ENCODE data around the gene SCN5A.

The SCN5A gene

GRCh38 chr3:38522002-38522401 is 127.5 kb downstream of the SCN5A start:
- ChIA-PET POLR2A (interaction anchor here (1.0 kb wide), 1 partner anchor 132 kb away, joined by 3 read pairs; no protein-coding TSS in a partner anchor), CTCF (interaction anchor here (0.6 to 5.4 kb wide), 16 partner anchors 9 to 478 kb away, joined by 3 to 31 read pairs (median 4); partner anchors contain the start of gene EXOG)
- DNase-seq (ENCODE audit: extremely low spot score) = no peak
- no peak for TF ChIP-seq ZNF384 (IDR thresholded peaks at IDR 0.05)
- TF ChIP-seq SUZ12 (IDR thresholded peaks at IDR 0.05) = no peak
- TF ChIP-seq FOXK2 (IDR thresholded peaks at IDR 0.05) = no peak
- no peak for TF ChIP-seq BHLHE40 (IDR thresholded peaks at IDR 0.05; ENCODE audit: borderline replicate concordance)
- no peak for TF ChIP-seq ELF4 (IDR thresholded peaks at IDR 0.05)
- no peak for TF ChIP-seq SP1 (IDR thresholded peaks at IDR 0.05)
- no peak for TF ChIP-seq NFRKB (IDR thresholded peaks at IDR 0.05)
- TF ChIP-seq ARNT (IDR thresholded peaks at IDR 0.05) = no peak
- TF ChIP-seq TARDBP (IDR thresholded peaks at IDR 0.05) = no peak
- TF ChIP-seq FOXA1 (IDR thresholded peaks at IDR 0.05) = no peak
- no peak for TF ChIP-seq HDGF (IDR thresholded peaks at IDR 0.05; ENCODE audit: borderline replicate concordance)
- TF ChIP-seq L3MBTL2 (conservative IDR thresholded peaks at IDR 0.05) = no peak
- no peak for TF ChIP-seq CTBP1 (IDR thresholded peaks at IDR 0.05; ENCODE audit: borderline replicate concordance)
- TF ChIP-seq LEF1 (IDR thresholded peaks at IDR 0.05; ENCODE audit: borderline replicate concordance) = no peak

- POLR2A ChIA-PET = interaction anchor here (1.0 kb wide), 1 partner anchor 132 kb away, joined by 3 read pairs; no protein-coding TSS in a partner anchor
These were observed 128.0 kb downstream of the SCN5A start for GRCh38 chr3:38521391-38521987.

GRCh38 chr3:38519651-38520050 is 129.8 kb downstream of the SCN5A start:
- CTCF ChIA-PET = interaction anchor here (3.6 to 5.4 kb wide), 2 partner anchors 132 to 136 kb away, joined by 30 to 31 read pairs; no protein-coding TSS in a partner anchor
- TF ChIP-seq PKNOX1 (IDR thresholded peaks at IDR 0.05) = no peak
- no peak for TF ChIP-seq HDGF (IDR thresholded peaks at IDR 0.05; ENCODE audit: borderline replicate concordance)
- TF ChIP-seq FOXA1 (IDR thresholded peaks at IDR 0.05) = no peak
- TF ChIP-seq LEF1 (IDR thresholded peaks at IDR 0.05; ENCODE audit: borderline replicate concordance) = no peak
- no peak for TF ChIP-seq SUZ12 (IDR thresholded peaks at IDR 0.05)
- no peak for TF ChIP-seq SP1 (IDR thresholded peaks at IDR 0.05)
- no peak for DNase-seq (ENCODE audit: extremely low spot score)
- POLR2A ChIA-PET = no interaction called here

More at GRCh38 chr3:38521391-38521987, 128.0 kb downstream of the SCN5A start:
- peak; percentile 70 for DNase-seq (ENCODE audit: extremely low spot score)
- CTCF ChIA-PET = interaction anchor here (0.6 to 5.4 kb wide), 17 partner anchors 8 to 563 kb away, joined by 3 to 31 read pairs (median 3); partner anchors contain the start of gene EXOG
- TF ChIP-seq NFRKB (IDR thresholded peaks at IDR 0.05) (no peak), BHLHE40 (IDR thresholded peaks at IDR 0.05; ENCODE audit: borderline replicate concordance) (no peak), FOXK2 (IDR thresholded peaks at IDR 0.05) (no peak), CTBP1 (IDR thresholded peaks at IDR 0.05; ENCODE audit: borderline replicate concordance) (no peak), SUZ12 (IDR thresholded peaks at IDR 0.05) (no peak)

GRCh38 chr3:38519000-38519399 is 130.5 kb downstream of the SCN5A start:
- TF ChIP-seq CTBP1 (IDR thresholded peaks at IDR 0.05; ENCODE audit: borderline replicate concordance) (no peak), L3MBTL2 (conservative IDR thresholded peaks at IDR 0.05) (no peak)
- DNase-seq (ENCODE audit: extremely low spot score) = no peak
- ChIA-PET POLR2A (no interaction called here), CTCF (interaction anchor here (0.9 to 5.4 kb wide), 3 partner anchors 133 to 324 kb away, joined by 3 to 31 read pairs (median 30); no protein-coding TSS in a partner anchor)

GRCh38 chr3:38516669-38517068 is 132.8 kb downstream of the SCN5A start:
- no peak for TF ChIP-seq FOXA1 (IDR thresholded peaks at IDR 0.05)
- TF ChIP-seq SUZ12 (IDR thresholded peaks at IDR 0.05) = no peak
- no peak for TF ChIP-seq L3MBTL2 (conservative IDR thresholded peaks at IDR 0.05)
- TF ChIP-seq FOXK2 (IDR thresholded peaks at IDR 0.05) = no peak
- TF ChIP-seq NFRKB (IDR thresholded peaks at IDR 0.05) = no peak
- TF ChIP-seq FOXM1 (IDR thresholded peaks at IDR 0.05; ENCODE audit: borderline replicate concordance) = no peak
- TF ChIP-seq ELF4 (IDR thresholded peaks at IDR 0.05) = no peak
- no peak for TF ChIP-seq TARDBP (IDR thresholded peaks at IDR 0.05)
- no peak for TF ChIP-seq CTBP1 (IDR thresholded peaks at IDR 0.05; ENCODE audit: borderline replicate concordance)
- TF ChIP-seq PKNOX1 (IDR thresholded peaks at IDR 0.05) = no peak
- no peak for TF ChIP-seq ARNT (IDR thresholded peaks at IDR 0.05)
- no peak for TF ChIP-seq HDGF (IDR thresholded peaks at IDR 0.05; ENCODE audit: borderline replicate concordance)
- no peak for TF ChIP-seq BHLHE40 (IDR thresholded peaks at IDR 0.05; ENCODE audit: borderline replicate concordance)
- TF ChIP-seq ZNF384 (IDR thresholded peaks at IDR 0.05) = no peak
- TF ChIP-seq LEF1 (IDR thresholded peaks at IDR 0.05; ENCODE audit: borderline replicate concordance) = no peak
- no peak for TF ChIP-seq SP1 (IDR thresholded peaks at IDR 0.05)
- DNase-seq (ENCODE audit: extremely low spot score) = no peak
- ChIA-PET POLR2A (no interaction called here), CTCF (no interaction called here)

- TF ChIP-seq NFRKB (IDR thresholded peaks at IDR 0.05) (no peak), SUZ12 (IDR thresholded peaks at IDR 0.05) (no peak), LEF1 (IDR thresholded peaks at IDR 0.05; ENCODE audit: borderline replicate concordance) (no peak), FOXM1 (IDR thresholded peaks at IDR 0.05; ENCODE audit: borderline replicate concordance) (no peak), TARDBP (IDR thresholded peaks at IDR 0.05) (no peak), FOXK2 (IDR thresholded peaks at IDR 0.05) (no peak), CTBP1 (IDR thresholded peaks at IDR 0.05; ENCODE audit: borderline replicate concordance) (no peak), HDGF (IDR thresholded peaks at IDR 0.05; ENCODE audit: borderline replicate concordance) (no peak), ELF4 (IDR thresholded peaks at IDR 0.05) (no peak), PKNOX1 (IDR thresholded peaks at IDR 0.05) (no peak), ARNT (IDR thresholded peaks at IDR 0.05) (no peak), L3MBTL2 (conservative IDR thresholded peaks at IDR 0.05) (no peak), FOXA1 (IDR thresholded peaks at IDR 0.05) (no peak)
- ChIA-PET CTCF (interaction anchor here (1.7 kb wide), 1 partner anchor 140 kb away, joined by 3 read pairs; no protein-coding TSS in a partner anchor), POLR2A (no interaction called here)
- DNase-seq (ENCODE audit: extremely low spot score) = no peak
These were observed 134.1 kb downstream of the SCN5A start for GRCh38 chr3:38515367-38515766.

Data from HEK293T (cell line).